Activated T-cell treated with anti-CD3 and anti-CD28 coated beads for 24 hours (primary cell): ENCODE results near the gene SLC27A3.
A peak's percentile ranks its signal among the peaks of the same experiment; 100 is the strongest.
"Not testable (repeated sequence)": the region's sequence is repeated elsewhere in the genome, so short reads cannot be mapped to it uniquely, and the experiment has no call there.

Source experiments
- DNase-seq: peaks from one replicate; pipeline ENCODE4 v3.0.0-alpha.2; 2020; ENCODE audit warnings: low read depth

The SLC27A3 gene

DNA sequence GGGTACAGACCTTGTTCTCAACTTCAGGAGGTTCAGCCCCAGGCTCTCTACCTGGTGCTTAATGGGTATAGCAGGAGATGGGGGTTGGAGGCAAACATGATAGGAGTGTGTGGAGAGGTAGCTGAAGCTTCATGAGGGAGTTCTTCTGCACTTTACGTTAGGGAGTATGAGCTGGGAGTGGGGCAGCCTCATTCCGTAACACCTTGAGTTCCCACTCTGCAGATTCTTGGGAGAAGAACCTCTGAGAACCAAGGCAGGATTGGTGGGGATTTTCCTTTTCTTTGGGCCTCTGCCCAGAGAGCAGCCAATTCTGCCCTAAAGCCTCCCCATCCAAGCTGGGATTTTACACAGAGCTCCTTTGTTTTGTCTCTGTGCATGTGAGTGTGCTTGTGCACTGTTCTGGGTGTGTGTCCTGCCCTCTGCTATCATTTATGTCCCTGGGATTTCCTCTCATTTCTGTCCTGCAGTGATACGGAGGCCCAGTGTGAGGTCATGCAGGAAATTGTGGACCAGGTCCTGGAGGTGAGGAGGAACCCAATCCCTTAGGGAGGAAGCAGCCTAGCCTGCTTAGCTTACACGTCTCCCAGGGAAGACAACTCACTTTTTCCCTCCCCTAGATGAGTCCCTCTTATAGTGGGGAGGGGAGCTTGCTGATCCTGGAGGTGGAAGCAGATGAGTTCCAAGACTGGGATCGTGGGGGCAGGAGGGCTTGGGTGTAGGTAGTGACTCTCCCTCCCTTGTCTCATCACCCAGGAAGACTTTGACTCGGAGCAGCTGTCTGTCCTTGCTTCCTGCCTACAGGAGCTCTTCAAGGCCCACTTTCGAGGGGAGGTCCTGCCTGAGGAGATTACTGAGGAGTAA is 11.6 kb upstream of the SLC27A3 start:
- no peak for DNase-seq

DNA sequence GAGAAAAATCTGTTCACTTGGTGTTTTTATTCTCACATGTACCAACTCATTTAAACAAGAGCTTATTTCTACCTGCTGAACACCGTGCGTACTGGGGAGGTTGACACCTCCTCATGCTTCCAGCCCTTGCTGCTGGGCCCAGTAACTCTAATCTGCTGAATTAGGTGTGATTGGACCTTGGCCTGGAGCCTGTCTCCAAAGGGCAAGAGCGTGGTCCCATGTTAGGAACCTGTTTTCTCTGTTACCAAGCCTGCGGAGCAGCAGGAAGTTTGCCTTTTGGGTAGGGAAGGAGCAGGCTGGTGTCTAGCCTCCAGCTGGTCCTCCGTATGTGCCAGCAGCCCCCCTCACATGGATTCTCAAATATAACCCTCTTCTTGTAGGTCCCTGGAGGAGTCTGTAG is 10.9 kb upstream of the SLC27A3 start:
- DNase-seq: no peak

DNA sequence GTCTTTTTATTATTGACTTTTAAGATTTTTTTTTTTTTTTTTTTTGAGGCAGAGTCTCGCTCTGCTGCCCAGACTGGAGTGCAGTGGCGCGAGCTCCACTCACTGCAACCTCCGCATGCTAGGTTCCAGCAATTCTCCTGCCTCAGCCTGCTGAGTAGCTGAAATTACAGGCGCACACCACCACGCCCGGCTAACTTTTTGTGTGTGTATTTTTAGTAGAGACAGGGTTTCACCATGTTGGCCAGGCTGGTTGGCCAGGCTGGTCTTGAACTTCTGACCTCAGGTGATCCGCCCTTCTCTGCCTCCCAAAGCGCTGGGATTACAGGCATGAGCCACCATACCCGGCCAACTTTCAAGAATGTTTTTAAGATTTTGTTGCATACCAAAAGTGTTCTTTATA is 8.5 kb upstream of the SLC27A3 start:
- not testable (repeated sequence) for DNase-seq

DNA sequence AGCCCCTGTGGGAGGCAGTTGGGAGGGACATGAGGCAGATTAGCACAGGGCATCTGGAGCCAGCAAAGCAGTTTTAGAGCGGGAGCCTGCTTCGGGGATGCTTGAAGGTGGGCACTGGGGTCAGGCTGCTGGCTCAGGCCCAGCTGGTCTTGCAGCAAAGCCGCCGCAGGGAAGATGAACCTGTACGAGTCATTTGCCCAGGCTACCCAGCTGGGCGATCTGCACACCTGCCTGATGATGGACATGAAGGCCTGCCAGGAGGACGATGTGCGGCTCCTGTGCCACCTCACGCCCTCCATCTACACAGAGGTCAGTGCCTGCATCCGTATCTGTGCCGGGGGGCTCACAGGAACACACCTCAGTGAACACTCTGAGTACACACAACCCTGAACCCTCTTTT is 7.7 kb upstream of the SLC27A3 start:
- DNase-seq: no peak

DNA sequence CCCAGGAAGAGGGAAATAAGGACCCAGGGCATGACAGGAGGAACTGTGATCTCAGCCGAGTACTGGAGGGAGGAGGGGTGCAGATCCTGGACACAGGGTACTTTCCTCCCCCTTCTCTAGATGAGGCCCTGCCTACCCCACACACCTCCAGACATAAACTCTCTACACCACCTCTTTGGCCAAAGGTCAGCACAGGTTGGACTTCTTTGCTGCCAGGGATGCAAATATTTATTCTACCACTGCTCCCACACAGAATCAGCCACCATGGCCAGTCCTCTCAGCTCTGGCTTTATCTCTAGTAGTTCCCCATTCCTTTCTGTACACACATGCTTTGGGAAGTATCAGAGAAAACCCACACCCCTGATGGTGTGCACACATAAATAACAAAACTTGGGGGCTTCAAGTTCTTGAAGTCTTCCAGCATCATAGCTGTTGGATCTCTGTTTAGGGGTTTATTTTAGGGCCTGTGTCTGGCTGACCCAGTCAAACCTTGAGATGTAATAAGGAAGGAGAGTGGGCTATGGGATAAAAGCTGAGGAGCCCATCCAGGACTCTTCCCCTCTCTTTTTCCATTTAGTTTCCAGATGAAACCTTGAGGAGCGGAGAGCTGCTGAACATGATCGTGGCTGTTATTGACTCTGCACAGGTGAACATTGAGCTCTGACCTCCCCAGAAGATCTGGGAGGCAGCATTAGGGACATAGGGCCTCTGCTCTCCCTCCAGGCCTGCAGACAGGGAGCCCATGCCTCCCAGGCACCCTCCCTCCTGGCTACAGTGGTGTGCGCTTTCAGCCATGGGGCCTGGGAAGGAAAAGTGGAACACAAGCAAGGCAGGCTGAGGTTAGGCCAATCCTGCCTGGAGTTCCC is 6.7 kb upstream of the SLC27A3 start:
- no peak for DNase-seq

DNA sequence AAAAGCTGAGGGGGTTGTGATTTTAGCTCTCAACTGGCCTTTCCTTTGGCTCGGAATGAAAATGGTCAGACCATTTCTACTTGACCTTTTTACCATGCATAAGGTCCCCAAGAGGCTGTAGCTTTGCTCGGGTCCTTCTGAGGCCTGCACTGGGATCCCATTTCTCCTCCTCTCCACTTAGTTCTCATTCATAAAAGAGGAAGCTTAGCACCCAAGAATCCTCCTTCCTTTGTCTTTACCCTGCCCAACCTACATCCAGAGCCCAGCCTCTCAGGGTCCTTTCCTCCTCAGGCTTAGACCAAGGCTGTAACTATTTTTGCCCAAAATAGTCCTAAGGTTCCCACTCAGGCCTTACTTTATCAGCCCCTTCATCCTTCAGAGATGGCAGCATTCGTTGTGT is 6.0 kb upstream of the SLC27A3 start:
- DNase-seq: no peak

DNA sequence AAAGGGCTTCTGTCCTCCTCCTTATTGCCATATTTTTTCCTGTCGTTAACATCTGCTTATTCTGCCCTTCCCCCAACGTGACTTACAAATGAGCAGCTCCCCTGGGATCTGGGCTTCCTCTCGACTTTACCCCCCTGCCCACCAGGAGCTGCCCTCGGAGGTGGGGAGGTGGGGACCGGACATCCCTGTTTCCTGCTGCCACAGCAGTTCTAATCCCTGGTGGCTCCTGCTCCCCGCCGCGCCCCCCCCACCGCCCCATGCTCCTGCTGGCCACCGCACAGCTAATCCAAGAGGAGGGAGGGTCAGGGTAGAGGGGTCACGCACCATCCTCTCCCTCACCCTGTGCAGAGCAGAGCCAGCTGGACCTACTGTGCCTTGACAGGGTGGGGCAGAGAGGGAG is 4.4 kb upstream of the SLC27A3 start:
- DNase-seq: no peak

DNA sequence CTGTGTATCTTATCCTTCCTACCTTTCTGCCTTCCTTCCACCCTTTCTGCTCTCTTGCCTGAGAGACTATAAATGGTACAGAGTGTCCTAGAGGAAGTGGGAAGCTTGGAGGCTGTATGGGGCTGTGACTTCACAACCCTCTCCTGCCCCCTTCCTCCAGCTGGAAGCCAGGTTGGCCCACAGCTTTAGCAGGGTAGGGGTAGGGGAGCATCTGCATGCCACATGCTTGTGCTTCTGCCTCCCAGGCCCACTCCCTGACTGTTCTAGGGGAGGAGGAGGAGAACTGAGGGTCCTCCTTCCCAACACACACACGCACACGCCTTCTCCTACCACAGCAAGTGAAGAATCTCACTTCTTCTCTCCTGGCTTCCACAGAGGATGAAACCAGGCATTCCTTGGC is 3.9 kb upstream of the SLC27A3 start:
- DNase-seq: no peak

DNA sequence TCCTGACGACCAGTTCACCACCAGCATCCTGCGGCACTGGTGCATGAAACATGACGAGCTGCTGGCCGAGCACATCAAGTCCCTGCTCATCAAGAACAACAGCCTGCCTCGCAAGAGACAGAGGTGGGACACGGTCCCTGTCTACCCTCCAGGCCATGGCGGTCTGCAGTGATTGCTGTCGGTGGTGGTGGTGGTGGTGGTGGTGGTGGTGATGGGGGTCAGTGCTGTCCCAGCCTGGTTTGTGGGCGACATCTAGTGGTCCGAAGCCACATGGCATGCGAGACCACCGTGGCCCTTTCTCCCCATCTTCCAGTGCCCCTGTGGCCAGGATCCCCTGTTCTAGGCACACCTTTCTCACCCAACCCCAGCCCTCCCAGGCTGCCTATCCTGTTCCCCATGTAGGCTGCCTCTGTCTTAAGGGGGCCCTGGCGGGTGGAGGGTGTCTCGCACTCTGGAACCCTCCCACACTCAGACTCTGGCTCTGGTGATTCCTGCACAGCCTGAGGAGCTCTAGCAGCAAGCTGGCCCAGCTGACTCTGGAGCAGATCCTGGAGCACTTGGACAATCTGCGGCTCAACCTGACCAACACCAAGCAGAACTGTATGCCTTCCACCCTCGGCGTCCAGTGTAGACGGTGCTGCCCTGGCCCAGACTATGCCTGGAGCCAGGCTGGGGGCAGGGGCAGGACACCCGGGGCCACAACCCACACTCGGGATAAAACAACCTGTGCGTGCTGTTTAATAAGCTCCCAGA is 3.2 kb upstream of the SLC27A3 start:
- DNase-seq: no peak

DNA sequence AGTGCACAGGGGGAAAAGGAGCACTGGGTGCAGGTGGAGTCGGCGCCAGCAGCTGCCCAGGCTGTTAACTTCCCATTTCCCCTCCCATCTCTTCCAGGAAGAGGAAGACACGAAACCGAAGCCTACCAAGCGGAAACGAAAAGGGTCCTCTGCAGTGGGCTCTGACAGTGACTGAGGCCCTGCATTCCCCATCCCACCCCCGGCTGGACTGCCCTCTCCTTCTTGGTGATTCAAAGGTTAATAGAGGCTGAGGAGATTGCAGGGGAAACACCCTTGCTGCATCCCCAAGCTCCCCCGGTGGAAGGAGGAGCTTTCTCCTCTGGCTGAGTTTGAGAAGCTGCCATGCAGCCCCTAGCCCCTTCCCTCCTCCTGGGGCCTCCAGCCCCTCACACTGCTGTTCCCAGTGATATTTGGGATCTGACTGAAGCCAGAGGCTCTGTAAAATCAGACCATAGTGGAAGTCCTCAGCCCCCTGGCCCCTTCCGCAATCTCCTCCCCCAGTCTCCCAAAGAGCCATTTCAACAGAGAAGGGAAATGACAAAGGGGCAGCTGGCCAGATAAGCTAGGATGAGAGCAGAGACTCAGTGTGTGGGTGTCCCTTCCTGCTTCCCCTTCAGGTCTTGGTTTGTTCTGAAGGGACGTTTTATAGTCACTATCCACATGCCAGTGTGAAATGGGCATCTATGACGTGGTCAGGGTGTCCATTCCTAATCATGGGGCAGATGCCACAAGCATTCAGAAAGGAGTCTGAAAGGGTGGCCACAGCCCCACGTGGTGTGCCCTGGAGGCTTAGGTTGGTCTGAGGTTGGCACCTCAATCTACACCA is 1.9 kb upstream of the SLC27A3 start:
- no peak for DNase-seq

DNA sequence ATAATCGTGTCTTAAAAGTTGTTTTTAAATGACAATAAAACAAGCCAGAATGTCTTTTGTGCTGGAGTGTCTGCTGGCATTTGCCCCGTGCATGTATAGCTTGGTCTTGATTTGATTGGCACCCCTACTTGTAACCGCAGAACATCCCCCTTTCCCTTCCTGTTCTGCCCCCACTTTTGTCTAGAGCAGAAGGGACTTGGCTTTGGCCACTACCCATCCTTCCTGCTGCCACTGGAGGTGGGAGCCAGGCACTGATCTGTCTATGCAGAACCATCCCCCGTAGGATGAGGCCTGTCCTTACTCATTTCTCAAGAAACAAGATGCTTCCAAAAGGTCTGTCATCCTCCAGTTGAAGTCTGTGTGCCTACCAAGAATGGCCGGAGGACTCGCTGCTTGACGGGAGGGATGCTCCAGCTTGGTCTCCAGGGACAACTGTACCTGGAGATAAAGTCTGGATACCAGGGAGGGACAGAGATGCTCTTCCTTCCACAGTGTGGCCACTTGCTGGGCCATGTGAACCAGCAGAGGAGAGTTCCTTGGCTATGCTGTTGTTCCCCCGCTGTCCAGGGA is 1.1 kb upstream of the SLC27A3 start:
- DNase-seq: no peak

DNA sequence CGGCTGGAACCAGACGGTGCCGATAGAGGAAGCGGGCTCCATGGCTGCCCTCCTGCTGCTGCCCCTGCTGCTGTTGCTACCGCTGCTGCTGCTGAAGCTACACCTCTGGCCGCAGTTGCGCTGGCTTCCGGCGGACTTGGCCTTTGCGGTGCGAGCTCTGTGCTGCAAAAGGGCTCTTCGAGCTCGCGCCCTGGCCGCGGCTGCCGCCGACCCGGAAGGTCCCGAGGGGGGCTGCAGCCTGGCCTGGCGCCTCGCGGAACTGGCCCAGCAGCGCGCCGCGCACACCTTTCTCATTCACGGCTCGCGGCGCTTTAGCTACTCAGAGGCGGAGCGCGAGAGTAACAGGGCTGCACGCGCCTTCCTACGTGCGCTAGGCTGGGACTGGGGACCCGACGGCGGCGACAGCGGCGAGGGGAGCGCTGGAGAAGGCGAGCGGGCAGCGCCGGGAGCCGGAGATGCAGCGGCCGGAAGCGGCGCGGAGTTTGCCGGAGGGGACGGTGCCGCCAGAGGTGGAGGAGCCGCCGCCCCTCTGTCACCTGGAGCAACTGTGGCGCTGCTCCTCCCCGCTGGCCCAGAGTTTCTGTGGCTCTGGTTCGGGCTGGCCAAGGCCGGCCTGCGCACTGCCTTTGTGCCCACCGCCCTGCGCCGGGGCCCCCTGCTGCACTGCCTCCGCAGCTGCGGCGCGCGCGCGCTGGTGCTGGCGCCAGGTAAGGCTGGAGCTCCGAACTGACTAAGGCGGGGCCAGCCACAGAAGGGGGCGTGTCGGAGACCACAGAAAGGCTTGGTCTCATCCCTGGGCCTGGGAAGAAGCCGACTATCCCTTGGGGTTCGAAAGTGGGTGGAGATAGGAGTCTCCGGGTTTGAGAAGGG is 486 bp downstream of the SLC27A3 start:
- DNase-seq: peak; percentile 33

DNA sequence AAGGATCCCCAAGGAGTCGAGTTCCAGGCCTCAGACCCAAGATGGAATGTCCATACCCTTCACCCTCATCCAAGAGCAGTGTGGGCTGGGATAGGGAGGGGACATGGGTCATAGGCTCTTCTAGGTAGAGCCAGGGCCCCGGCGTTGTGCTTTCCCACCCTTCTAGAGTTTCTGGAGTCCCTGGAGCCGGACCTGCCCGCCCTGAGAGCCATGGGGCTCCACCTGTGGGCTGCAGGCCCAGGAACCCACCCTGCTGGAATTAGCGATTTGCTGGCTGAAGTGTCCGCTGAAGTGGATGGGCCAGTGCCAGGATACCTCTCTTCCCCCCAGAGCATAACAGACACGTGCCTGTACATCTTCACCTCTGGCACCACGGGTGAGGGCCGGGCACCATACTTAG is 1.1 kb downstream of the SLC27A3 start:
- DNase-seq: no peak

DNA sequence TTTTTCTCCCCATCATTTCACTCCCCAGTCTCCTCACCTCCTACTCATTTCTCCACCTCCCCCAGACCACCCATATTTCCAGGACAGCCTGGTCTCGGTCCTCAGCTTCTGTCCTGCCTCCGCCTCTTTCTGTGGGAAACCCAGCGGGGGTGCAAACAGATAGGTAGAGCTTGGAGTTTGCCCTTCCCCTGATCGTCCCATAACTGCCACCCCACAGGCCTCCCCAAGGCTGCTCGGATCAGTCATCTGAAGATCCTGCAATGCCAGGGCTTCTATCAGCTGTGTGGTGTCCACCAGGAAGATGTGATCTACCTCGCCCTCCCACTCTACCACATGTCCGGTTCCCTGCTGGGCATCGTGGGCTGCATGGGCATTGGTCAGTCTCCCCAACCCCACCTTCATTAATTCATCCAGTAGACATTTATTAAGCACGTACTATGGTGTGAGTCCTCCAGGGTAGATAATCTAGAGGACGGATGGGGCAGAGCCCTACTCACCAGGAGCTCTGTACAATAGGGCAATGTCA is 1.7 kb downstream of the SLC27A3 start:
- no peak for DNase-seq

DNA sequence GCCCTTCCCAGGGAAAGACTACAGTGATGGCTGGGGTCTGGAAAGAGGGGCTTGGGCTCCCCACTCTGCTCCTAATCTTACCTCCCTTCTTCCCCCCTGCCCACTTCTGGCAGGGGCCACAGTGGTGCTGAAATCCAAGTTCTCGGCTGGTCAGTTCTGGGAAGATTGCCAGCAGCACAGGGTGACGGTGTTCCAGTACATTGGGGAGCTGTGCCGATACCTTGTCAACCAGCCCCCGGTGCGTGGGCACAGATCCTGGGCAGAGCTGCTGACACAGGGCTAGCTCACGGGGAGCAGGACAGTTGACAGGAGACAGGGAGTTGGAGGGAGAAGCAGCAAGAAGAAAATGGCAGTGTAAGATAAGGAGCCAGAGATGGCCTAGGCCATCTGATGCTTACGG is 2.4 kb downstream of the SLC27A3 start:
- no peak for DNase-seq

DNA sequence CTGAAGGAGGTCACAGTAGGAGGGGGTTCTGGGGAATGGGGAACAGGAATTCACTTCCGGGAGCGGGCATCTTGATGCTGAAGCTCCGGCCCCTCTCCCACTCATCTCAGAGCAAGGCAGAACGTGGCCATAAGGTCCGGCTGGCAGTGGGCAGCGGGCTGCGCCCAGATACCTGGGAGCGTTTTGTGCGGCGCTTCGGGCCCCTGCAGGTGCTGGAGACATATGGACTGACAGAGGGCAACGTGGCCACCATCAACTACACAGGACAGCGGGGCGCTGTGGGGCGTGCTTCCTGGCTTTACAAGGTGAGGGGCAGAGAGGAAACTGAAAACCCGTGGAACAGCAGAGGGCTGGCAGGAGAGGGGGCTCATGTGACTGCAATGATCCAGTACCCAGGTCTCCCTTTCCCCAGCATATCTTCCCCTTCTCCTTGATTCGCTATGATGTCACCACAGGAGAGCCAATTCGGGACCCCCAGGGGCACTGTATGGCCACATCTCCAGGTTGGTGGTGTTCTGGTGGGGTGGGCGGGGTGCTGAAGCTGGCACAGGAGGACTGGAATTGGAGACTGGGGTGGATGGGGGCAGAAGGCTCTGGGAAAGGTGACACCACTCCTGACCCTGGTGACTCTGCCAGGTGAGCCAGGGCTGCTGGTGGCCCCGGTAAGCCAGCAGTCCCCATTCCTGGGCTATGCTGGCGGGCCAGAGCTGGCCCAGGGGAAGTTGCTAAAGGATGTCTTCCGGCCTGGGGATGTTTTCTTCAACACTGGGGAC is 3.0 kb downstream of the SLC27A3 start:
- no peak for DNase-seq

DNA sequence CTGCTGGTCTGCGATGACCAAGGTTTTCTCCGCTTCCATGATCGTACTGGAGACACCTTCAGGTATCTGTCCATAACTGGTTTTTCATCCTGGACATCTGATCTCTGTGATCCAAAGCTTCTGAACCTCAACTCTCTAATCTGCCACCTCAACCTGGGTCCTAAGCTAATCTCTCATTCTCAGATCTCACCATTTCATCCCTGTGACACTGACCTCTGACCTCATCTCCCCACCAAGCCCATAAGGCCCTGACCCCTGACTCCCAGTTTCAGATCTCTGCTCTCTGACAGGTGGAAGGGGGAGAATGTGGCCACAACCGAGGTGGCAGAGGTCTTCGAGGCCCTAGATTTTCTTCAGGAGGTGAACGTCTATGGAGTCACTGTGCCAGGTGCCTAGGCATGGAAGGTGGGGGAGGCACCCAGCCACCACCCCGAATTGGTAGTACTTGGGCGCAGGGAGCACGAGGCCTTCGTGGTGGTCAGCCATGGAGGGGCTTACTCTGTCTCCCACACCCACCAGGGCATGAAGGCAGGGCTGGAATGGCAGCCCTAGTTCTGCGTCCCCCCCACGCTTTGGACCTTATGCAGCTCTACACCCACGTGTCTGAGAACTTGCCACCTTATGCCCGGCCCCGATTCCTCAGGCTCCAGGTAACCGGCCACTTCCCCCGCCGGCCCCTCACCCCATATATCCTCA is 3.8 kb downstream of the SLC27A3 start:
- DNase-seq: no peak

DNA sequence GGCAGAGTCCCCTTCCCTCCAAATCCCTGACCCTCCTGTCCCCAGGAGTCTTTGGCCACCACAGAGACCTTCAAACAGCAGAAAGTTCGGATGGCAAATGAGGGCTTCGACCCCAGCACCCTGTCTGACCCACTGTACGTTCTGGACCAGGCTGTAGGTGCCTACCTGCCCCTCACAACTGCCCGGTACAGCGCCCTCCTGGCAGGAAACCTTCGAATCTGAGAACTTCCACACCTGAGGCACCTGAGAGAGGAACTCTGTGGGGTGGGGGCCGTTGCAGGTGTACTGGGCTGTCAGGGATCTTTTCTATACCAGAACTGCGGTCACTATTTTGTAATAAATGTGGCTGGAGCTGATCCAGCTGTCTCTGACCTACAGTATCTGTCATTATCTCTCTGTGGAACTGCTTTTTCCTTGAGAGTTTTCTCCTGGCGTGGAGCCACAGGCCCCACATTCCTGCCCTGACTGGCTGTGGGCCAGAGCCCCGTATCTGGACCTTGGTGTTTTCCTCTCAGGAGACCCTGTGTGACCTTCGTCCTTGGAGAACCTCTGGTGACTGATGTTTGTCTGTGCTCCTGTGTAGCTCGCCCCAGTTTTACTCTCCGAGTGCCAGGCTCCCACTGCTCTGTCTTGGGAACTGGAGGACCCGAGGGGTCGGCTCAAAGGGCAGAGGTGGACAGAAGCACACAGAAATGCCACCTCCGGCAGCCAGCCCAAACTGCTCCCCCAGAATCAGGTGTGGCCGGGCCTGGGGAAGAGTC is 4.8 kb downstream of the SLC27A3 start:
- DNase-seq: no peak
